Mesenteric fat pad (tissue), 1 donor: ENCODE measurements around the gene RBMS1. TPM values are rescaled to one million over a fixed set of nuclear protein-coding genes. Genes with fewer than 3 reads are reported as not detected.

Experiments used
- DNase-seq: peaks from one replicate; pipeline ENCODE4 v3.0.0-alpha.2; 2020; ENCODE audit warnings: low spot score
- total RNA-seq: library from RNA; stranded (reverse); fragmentation: NEBNext Ultra II Directional; extraction: Animal tissue kit (Norgen Biotek cat#: 25700); gene quantifications from one replicate; pipeline ENCODE4 v1.2.1, GENCODE V29; 2021
- donor health status: DM: yes; HTN: yes; CAD: no.

The RBMS1 gene
- total RNA-seq, 1 donor from 2014 or later: 144 TPM

GRCh38 chr2:160229591-160229990, 264.0 kb downstream of the RBMS1 start:
- DNase-seq: no peak

DNA sequence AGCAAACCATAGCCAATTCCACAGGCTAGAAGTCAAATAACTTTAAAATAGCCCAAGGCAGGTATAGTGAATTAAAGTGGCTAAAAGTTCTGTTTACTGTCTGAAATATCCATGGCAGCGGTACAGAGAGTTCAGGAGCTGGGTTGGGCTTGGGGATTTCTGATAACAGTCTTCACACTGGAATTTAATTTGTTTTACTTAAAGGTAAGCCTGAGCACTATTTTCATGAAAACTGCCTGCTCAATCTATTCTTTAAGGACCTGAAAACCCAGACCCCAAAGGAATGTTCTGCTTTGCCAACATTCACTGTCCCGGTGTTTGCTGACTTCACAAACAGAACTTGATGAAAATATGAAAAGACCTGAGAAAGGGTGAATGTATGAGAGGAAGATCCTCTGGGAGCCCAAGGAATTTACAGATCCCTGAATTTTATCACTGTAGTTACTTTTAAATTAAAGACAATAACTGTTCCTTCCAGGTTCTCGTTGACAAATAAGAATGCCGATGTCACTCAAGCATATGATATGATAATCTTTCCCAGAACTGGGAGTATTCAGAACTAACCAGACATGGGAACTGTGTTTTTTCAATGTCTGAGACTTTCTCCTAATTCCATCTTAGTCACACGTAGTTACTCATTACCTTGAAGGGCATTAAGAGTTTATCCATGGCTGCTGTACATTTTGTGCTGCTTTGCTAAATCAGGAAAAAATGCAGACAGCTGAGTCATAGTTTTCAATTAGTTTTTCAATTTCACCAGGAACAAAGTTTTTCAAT, 265.3 kb downstream of the RBMS1 start:
- DNase-seq: no peak

DNA sequence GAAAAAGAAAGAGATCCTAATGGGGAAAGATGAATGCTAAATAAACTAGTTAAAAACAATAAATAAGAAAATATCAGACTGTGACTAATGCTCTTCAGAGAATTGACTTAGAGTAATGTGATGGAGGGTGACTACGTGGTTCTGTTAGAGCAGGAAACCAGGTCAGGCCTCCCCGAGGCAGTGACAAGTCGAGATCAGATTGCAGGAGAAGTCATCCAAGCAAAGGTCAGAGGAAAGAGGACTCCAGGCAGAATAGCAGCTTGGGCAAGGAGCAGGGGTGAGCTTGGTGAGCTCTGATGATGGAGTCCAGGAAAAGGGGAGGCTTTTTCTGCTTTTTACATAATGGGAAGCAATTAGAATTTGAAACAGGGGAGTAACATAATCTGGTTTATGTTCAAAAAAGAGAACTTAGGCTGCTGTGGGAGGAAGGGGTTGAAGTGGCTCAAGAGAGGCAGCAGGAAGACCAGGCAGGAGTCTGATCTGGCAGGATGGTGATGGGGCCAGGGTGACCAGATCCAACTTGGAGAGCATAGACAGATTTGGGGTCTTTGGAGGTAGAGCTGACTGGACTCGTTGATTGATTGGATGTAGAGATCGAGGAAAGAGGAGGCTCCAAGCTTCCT, 266.2 kb downstream of the RBMS1 start:
- no peak for DNase-seq

- no peak for DNase-seq
Measured at GRCh38 chr2:160226367-160226766, 267.2 kb downstream of the RBMS1 start.

DNA sequence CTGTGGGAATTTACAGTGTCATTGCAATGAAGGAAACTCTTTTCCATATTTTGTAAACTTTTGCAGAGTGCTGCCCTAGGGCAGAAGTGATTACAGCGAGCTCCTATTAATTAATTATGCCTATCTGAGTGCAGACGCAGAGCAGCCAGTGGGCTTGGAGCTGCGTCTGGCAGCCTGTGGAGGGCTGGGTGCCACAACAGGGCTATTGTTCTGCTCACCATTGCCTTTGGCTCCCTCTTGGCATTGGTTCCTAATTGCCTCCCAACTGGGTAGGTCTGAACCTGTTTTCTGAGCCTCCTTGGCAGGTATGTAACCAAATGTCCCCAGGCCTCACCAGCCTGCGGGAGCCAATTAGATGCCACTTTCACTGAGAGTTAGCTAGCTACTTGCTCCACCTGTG, 267.9 kb downstream of the RBMS1 start:
- DNase-seq: no peak

- no peak for DNase-seq
Measured at GRCh38 chr2:160224507-160224906, 269.1 kb downstream of the RBMS1 start.

- no peak for DNase-seq
Measured at GRCh38 chr2:160224060-160224459, 269.5 kb downstream of the RBMS1 start.

DNA sequence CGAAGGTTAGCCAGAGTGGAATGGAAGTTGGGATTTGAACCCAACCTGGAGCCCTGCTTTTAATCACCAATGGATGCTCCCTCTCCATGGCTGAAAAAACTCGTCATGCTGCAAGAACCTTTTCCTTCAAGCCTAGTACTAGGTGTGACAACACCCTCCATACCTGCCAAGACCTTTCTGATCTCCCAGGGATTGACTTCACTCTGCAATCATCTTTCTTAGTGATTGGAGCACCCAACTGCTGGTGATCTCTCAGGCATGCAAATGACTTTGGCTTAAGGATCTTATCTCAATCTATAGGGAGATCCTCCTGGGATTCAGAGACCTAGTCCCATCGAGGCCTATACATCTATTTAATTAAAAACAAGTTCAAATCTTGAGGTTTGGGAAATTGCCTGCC, 270.0 kb downstream of the RBMS1 start:
- no peak for DNase-seq

GRCh38 chr2:160222546-160223283, 270.9 kb downstream of the RBMS1 start:
- DNase-seq: no peak
